ENCODE data around the gene CEP44.

DNA sequence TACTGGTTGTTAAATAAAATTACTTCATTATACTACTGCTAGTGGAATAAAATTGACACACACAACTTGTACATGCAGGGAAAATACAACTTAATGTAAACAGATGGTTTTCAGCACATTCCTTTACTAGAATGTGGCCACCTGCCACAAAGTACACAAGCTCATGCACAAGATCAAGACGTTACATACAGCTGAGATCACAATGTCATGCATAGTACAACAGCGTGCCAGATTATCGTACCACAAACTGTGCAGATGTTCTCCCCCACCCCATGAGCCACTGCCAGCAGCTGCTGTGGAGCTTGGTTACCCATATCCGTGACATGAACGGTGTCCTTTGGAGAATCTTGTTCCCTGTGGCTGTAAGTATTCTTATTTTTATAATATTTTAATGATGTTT lies 27.9 kb upstream of the CEP44 start:
- TF ChIP-seq POLR2A (IDR thresholded peaks at IDR 0.05; ENCODE audit: extremely low read depth, insufficient read length), result no peak
- TF ChIP-seq, protein P1, sequence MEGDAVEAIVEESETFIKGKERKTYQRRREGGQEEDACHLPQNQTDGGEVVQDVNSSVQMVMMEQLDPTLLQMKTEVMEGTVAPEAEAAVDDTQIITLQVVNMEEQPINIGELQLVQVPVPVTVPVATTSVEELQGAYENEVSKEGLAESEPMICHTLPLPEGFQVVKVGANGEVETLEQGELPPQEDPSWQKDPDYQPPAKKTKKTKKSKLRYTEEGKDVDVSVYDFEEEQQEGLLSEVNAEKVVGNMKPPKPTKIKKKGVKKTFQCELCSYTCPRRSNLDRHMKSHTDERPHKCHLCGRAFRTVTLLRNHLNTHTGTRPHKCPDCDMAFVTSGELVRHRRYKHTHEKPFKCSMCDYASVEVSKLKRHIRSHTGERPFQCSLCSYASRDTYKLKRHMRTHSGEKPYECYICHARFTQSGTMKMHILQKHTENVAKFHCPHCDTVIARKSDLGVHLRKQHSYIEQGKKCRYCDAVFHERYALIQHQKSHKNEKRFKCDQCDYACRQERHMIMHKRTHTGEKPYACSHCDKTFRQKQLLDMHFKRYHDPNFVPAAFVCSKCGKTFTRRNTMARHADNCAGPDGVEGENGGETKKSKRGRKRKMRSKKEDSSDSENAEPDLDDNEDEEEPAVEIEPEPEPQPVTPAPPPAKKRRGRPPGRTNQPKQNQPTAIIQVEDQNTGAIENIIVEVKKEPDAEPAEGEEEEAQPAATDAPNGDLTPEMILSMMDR (IDR thresholded peaks at IDR 0.05; ENCODE audit: low read depth, low read length), result no peak

Data from NB4 (cell line).